Activated T-helper 2 cell treated with anti-CD3 and anti-CD28 coated beads, Interferon-gamma antibody, Interleukin-2, Interleukin-4, amounts not matched to agents 10 μg/mL and 5 μg/mL and 100 μg/mL, durations not matched to agents 14 hours and 24 hours and 36 hours (primary cell): ENCODE results near the gene GIT1. TPM values are rescaled to one million over a fixed set of nuclear protein-coding genes. Genes with fewer than 3 reads are reported as not detected.

Experiments used
- DNase-seq: peaks from one replicate; pipeline ENCODE4 v3.0.0; 2021; ENCODE audit warnings: low spot score
- H3K27ac Mint-ChIP-seq: one replicate; pipeline ENCODE4 v1.8.0; 2021; ENCODE audit warnings: mixed read lengths
- H3K27me3 Mint-ChIP-seq: one replicate; pipeline ENCODE4 v1.8.0; 2021; ENCODE audit warnings: low read depth, mixed read lengths
- H3K36me3 Mint-ChIP-seq: one replicate; pipeline ENCODE4 v1.8.0; 2021; ENCODE audit warnings: low read depth, mixed read lengths
- H3K4me1 Mint-ChIP-seq: one replicate; pipeline ENCODE4 v1.8.0; 2021; ENCODE audit warnings: low read depth, mixed read lengths
- H3K4me3 Mint-ChIP-seq: one replicate; pipeline ENCODE4 v1.8.0; 2021; ENCODE audit warnings: low read depth, mild to moderate bottlenecking, moderate library complexity, mixed read lengths
- H3K9me3 Mint-ChIP-seq: one replicate; pipeline ENCODE4 v1.8.0; 2021; ENCODE audit warnings: mixed read lengths
- intact Hi-C: fragments of 100-400 bp; cut with micrococcal nuclease; formaldehyde crosslinking; loops from one replicate; pipeline ENCODE4 v1.15.1; 2023
- total RNA-seq: library from RNA; stranded (reverse); gene quantifications from 2 replicates; pipeline ENCODE4 v1.2.3, GENCODE V29; 2022

GIT1 gene
- total RNA-seq, 1 donor from 2014 or later, result 72.4 TPM

DNA sequence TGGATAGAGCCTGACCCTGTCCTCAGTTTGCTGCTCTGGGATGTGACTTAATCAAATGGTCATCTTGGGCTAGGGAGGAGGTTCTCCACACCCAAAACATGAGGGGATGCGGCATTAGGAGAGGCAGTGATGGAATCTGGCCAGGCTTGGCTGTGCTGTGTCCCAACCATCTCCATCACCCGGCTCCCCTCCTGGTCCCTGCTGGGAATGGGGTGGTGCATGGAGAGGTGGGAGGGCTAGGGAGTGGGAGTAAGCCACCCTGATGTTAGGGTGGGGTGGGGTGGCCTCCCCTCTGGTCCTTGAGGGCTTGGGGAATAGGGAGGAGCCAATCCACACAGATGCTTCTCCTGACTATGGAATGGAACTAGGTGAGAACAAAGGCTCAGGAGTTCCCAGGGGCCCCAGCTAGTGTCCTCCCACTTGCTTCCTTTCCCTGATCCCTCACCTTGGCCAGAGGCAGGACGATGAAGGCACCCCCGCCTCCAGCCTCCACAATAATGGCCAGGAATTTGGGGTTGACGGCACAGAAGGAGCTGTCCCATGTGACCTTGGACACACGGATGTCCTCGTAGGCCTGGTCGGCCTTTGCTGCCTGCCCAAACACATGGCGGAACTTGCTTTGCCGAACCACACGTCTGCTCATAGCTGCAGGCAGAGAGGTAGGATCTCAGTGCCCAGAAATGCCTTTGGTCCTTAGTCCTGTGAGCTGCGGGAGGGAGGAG is 31.5 kb upstream of the GIT1 start:
- H3K9me3 Mint-ChIP-seq, result no peaks in the 10 kb centered on the region
- H3K4me1 Mint-ChIP-seq, result peaks cover 54% of the 10 kb centered on the region
- no peak for DNase-seq
- intact Hi-C loops, result no loop called here
- H3K36me3 Mint-ChIP-seq, result peaks cover 6% of the 10 kb centered on the region
- H3K27ac Mint-ChIP-seq, result no peak overlapping the region
- no peak overlapping the region for H3K4me3 Mint-ChIP-seq
- H3K27me3 Mint-ChIP-seq, result no peaks in the 10 kb centered on the region

- no peak for DNase-seq
- Mint-ChIP-seq H3K27ac (no peak overlapping the region), H3K27me3 (no peaks in the 10 kb centered on the region), H3K4me1 (peaks cover 54% of the 10 kb centered on the region), H3K36me3 (no peaks in the 10 kb centered on the region), H3K4me3 (no peak overlapping the region), H3K9me3 (no peaks in the 10 kb centered on the region)
- intact Hi-C loops, result no loop called here
Observed at GRCh38 chr17:29620271-29620670, 30.8 kb upstream of the GIT1 start.

GRCh38 chr17:29619251-29619650 is 29.8 kb upstream of the GIT1 start:
- intact Hi-C loops, result loop anchor here (5.0 kb wide), 2 partner anchors 88 to 313 kb away; partner anchors contain the start of gene SSH2
- Mint-ChIP-seq H3K27ac (no peak overlapping the region), H3K9me3 (no peaks in the 10 kb centered on the region), H3K4me1 (peaks cover 53% of the 10 kb centered on the region), H3K4me3 (no peak overlapping the region), H3K36me3 (no peaks in the 10 kb centered on the region), H3K27me3 (no peaks in the 10 kb centered on the region)
- DNase-seq, result no peak

- DNase-seq, result no peak
- no peaks in the 10 kb centered on the region for H3K27me3 Mint-ChIP-seq
- H3K9me3 Mint-ChIP-seq, result no peaks in the 10 kb centered on the region
- no peak overlapping the region for H3K27ac Mint-ChIP-seq
- H3K36me3 Mint-ChIP-seq, result no peaks in the 10 kb centered on the region
- intact Hi-C loops, result loop anchor here (1.0 to 5.0 kb wide), 3 partner anchors 89 to 314 kb away; partner anchors contain the start of gene SSH2
- H3K4me1 Mint-ChIP-seq, result peaks cover 50% of the 10 kb centered on the region
- peak overlapping the region; percentile 26 for H3K4me3 Mint-ChIP-seq
Observed at GRCh38 chr17:29618272-29619065, 29.0 kb upstream of the GIT1 start.

GRCh38 chr17:29617481-29618271 is 28.2 kb upstream of the GIT1 start:
- intact Hi-C loops, result loop anchor here (1.0 to 5.0 kb wide), 6 partner anchors 28 to 315 kb away; partner anchors contain the start of genes GIT1, SSH2 and TP53I13
- H3K27ac Mint-ChIP-seq, result peak overlapping the region; percentile 84
- H3K4me3 Mint-ChIP-seq, result peak overlapping the region; percentile 74
- no peaks in the 10 kb centered on the region for H3K9me3 Mint-ChIP-seq
- no peaks in the 10 kb centered on the region for H3K36me3 Mint-ChIP-seq
- H3K4me1 Mint-ChIP-seq, result peaks cover 43% of the 10 kb centered on the region
- DNase-seq, result peak; percentile 85
- no peaks in the 10 kb centered on the region for H3K27me3 Mint-ChIP-seq

DNA sequence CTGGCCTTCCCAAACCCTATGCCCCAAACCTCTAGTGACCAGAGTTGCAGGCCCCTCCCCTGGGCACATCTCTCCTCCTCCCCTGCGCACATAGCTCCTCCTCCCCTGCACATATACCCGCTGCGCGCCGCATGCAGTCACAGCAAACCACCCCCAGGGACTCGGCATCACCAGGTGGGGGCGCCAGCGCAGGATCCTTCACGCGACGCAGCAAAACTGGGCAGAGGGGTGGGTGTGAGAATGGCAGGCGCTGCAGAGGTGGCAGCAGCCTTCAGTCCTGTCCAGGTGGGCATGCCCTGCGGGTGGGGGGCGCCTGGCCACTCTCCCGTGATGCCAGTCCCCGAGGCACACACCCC is 27.7 kb upstream of the GIT1 start:
- Mint-ChIP-seq H3K36me3 (no peaks in the 10 kb centered on the region), H3K9me3 (no peaks in the 10 kb centered on the region), H3K27ac (peak overlapping the region; percentile 84), H3K4me3 (peak overlapping the region; percentile 74), H3K4me1 (peaks cover 42% of the 10 kb centered on the region), H3K27me3 (no peaks in the 10 kb centered on the region)
- intact Hi-C loops, result loop anchor here (1.0 to 5.0 kb wide), 5 partner anchors 28 to 315 kb away; partner anchors contain the start of genes GIT1, SSH2 and TP53I13
- DNase-seq, result peak; percentile 89

DNA sequence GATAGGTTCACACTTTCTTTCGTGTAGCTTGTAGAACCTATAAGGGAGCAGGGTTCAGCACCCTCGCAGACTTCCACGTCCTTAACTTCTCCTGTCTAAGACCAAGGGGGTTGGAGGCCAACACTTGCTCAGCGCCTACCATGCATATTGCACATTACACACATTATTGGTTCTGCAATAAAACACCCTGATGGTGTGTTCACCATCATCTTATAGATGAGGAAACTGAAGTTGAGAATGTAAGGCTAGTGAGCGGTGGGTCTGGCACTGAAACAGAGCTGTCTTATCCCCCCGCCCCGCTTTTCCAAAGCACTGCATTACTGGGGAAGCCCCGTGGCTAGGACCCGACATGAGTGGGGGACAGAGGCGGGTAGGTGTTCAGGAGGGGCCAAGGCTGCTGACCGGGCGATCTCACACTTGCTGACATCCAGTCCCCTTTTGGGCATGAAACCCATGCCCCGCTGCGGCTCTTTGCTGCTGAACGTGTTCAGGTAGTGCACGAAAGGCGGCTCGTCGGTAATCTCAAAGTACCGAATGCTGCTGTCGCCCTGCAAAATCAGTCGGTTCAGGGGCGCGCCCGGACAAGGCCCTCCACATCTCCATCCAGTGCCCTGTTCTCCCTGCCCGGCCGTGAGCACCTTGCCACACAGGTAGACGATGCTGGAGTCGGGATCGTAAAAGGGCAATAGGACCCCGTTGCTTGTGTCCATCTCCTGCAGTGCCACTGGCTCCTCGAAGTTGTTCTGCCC is 27.0 kb upstream of the GIT1 start:
- H3K9me3 Mint-ChIP-seq, result no peaks in the 10 kb centered on the region
- H3K27me3 Mint-ChIP-seq, result no peaks in the 10 kb centered on the region
- intact Hi-C loops, result loop anchor here (1.0 to 5.0 kb wide), 5 partner anchors 27 to 316 kb away; partner anchors contain the start of genes GIT1, SSH2 and TP53I13
- no peak overlapping the region for H3K27ac Mint-ChIP-seq
- H3K4me3 Mint-ChIP-seq, result peak overlapping the region; percentile 74
- H3K4me1 Mint-ChIP-seq, result peaks cover 39% of the 10 kb centered on the region
- H3K36me3 Mint-ChIP-seq, result no peaks in the 10 kb centered on the region
- no peak for DNase-seq

DNA sequence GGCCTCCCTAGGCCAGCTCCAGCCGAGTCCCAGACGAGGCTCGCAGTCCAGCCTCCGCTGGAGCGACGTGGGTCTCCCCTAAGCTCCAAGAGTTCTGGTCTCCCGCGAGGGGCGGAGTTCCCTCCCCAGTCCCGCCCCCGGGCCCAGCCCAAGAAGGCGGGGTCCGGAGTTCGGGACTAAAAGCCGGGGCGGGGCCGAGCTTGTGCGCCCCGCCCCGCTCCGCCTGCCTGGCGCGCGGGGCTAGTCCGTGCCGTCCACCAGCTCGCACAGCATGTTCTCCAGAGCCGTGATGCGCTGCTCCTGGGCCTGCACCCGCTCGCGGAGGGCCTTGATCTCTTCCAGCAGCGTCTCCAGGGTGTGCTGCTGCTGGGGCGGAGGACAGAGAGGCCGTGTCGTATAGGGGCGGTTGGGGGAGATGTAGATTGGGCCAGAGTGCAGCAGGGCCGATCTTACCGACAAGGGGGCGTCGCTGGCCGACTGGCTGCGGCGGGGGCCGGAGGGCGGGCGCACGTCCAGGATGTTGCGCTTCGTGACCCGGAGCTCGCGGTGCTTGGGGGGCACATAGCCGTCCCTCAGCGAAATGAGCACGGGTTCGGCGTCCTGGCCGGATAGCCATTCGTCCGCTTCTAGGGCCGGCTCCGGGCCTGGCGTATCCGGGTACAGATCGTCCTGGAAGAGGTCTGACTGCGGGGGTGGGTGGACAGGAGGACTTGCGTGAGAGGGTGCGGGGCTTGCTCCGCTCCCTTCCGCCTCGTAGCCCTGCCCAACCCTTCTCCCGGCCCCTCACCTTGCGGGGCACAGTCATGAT is 26.2 kb upstream of the GIT1 start:
- intact Hi-C loops, result loop anchor here (1.0 to 5.0 kb wide), 4 partner anchors 35 to 317 kb away; partner anchors contain the start of gene SSH2
- no peaks in the 10 kb centered on the region for H3K9me3 Mint-ChIP-seq
- H3K27ac Mint-ChIP-seq, result peak overlapping the region; percentile 65
- no peaks in the 10 kb centered on the region for H3K27me3 Mint-ChIP-seq
- peak; percentile 82 for DNase-seq
- no peaks in the 10 kb centered on the region for H3K36me3 Mint-ChIP-seq
- peaks cover 39% of the 10 kb centered on the region for H3K4me1 Mint-ChIP-seq
- peak overlapping the region; percentile 74 for H3K4me3 Mint-ChIP-seq

DNA sequence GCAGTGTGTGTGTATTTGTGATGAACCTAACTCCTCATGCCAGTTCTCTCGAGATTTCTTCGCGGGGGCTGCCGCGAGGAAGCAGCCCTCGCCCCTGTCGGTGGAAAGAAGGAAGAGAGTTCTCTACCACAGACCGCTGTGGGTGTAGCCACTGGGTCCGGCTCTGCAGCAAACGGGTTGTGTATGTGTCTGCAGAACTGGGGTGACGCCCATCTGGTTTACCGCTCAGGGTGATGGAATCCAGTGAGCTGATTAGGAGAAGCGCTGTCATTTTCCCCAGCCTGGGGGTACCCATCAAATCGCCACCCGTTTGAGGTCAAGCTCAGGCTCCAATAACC is 25.6 kb upstream of the GIT1 start:
- peak overlapping the region; percentile 58 for H3K27ac Mint-ChIP-seq
- peaks cover 39% of the 10 kb centered on the region for H3K4me1 Mint-ChIP-seq

GRCh38 chr17:29614349-29615047 is 25.1 kb upstream of the GIT1 start:
- Mint-ChIP-seq H3K27ac (peak overlapping the region; percentile 58), H3K9me3 (no peaks in the 10 kb centered on the region), H3K27me3 (no peaks in the 10 kb centered on the region), H3K36me3 (no peaks in the 10 kb centered on the region), H3K4me3 (peak overlapping the region; percentile 74), H3K4me1 (peaks cover 39% of the 10 kb centered on the region)
- intact Hi-C loops, result loop anchor here (1.0 to 5.0 kb wide), 3 partner anchors 34 to 318 kb away; partner anchors contain the start of gene SSH2
- no peak for DNase-seq

More for the DNA sequence above, 25.6 kb upstream of the GIT1 start:
- no peaks in the 10 kb centered on the region for H3K27me3 Mint-ChIP-seq
- no peaks in the 10 kb centered on the region for H3K9me3 Mint-ChIP-seq
- DNase-seq, result peak; percentile 74
- H3K4me3 Mint-ChIP-seq, result peak overlapping the region; percentile 74
- no peaks in the 10 kb centered on the region for H3K36me3 Mint-ChIP-seq
- intact Hi-C loops, result loop anchor here (1.0 to 5.0 kb wide), 3 partner anchors 35 to 317 kb away; partner anchors contain the start of gene SSH2

DNA sequence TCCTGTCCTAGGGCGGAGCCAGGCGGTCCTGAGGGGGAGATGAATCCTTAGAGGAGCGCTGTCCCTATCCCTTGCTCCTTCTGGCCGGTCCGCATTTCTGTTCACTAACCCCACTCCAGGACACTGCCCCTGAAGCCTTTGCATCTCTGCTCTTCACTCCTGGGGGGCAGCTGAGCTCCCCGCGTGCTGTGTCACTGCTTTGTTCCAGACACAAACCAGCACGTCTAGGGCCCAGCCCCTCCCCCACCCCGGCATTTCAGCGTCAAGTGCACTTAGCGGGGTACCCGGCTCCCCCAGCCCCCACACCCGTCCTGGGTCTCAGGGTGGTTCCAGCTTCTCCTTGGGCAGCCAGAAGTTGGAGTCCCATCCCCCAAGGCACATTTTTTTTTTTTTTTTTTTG is 24.4 kb upstream of the GIT1 start:
- H3K4me3 Mint-ChIP-seq, result peak overlapping the region; percentile 66
- H3K36me3 Mint-ChIP-seq, result no peaks in the 10 kb centered on the region
- H3K27ac Mint-ChIP-seq, result no peak overlapping the region
- intact Hi-C loops, result loop anchor here (1.0 kb wide), 1 partner anchor 23 kb away; no protein-coding TSS in a partner anchor
- no peak for DNase-seq
- no peaks in the 10 kb centered on the region for H3K9me3 Mint-ChIP-seq
- peaks cover 39% of the 10 kb centered on the region for H3K4me1 Mint-ChIP-seq
- no peaks in the 10 kb centered on the region for H3K27me3 Mint-ChIP-seq
